GM19023 (cell line): ENCODE results near the gene PCGF5.
"Not testable (repeated sequence)": the region's sequence is repeated elsewhere in the genome, so short reads cannot be mapped to it uniquely, and the experiment has no call there.

Experiments used
- ATAC-seq: cut with Tn5 transposase; IDR thresholded peaks from one replicate; pipeline ENCODE4 v1.9.1; 2021; ENCODE audit warnings: mild to moderate bottlenecking, moderate library complexity; ENCODE audit not compliant: unreplicated experiment

PCGF5 gene

GRCh38 chr10:91271886-91272285, 51.4 kb downstream of the PCGF5 start:
- no peak for ATAC-seq

GRCh38 chr10:91284486-91285090, 64.1 kb downstream of the PCGF5 start:
- no peak for ATAC-seq

GRCh38 chr10:91286572-91286971, 66.1 kb downstream of the PCGF5 start:
- no peak for ATAC-seq

- no peak for ATAC-seq
Observed at GRCh38 chr10:91287276-91287675, 66.8 kb downstream of the PCGF5 start.

- no peak for ATAC-seq
Observed at GRCh38 chr10:91287912-91288311, 67.4 kb downstream of the PCGF5 start.

- no peak for ATAC-seq
Observed at GRCh38 chr10:91289305-91289704, 68.8 kb downstream of the PCGF5 start.

GRCh38 chr10:91290607-91291006, 70.1 kb downstream of the PCGF5 start:
- ATAC-seq: no peak

- no peak for ATAC-seq
Observed at GRCh38 chr10:91294134-91294906, 73.9 kb downstream of the PCGF5 start.

- no peak for ATAC-seq
Observed at GRCh38 chr10:91295346-91295745, 74.9 kb downstream of the PCGF5 start.

- ATAC-seq: no peak
Observed at GRCh38 chr10:91296471-91296870, 76.0 kb downstream of the PCGF5 start.

- ATAC-seq: peak; percentile 92
Observed at GRCh38 chr10:91298224-91298871, 77.9 kb downstream of the PCGF5 start.

GRCh38 chr10:91299999-91300575, 79.6 kb downstream of the PCGF5 start:
- ATAC-seq: no peak

GRCh38 chr10:91302946-91303345, 82.5 kb downstream of the PCGF5 start:
- not testable (repeated sequence) for ATAC-seq

GRCh38 chr10:91305979-91306378, 85.5 kb downstream of the PCGF5 start:
- not testable (repeated sequence) for ATAC-seq

- peak; percentile 55 for ATAC-seq
Observed at GRCh38 chr10:91307489-91307888, 87.0 kb downstream of the PCGF5 start.

GRCh38 chr10:91309711-91310110, 89.2 kb downstream of the PCGF5 start:
- no peak for ATAC-seq

GRCh38 chr10:91311601-91312381, 91.3 kb downstream of the PCGF5 start:
- no peak for ATAC-seq

- no peak for ATAC-seq
Observed at GRCh38 chr10:91312382-91312733, 91.9 kb downstream of the PCGF5 start.

GRCh38 chr10:91313796-91314485, 93.5 kb downstream of the PCGF5 start:
- no peak for ATAC-seq

GRCh38 chr10:91316486-91316885, 96.0 kb downstream of the PCGF5 start:
- no peak for ATAC-seq
